Endothelial cell (in vitro differentiated cells): ENCODE results near the gene SENP2. TPM values are rescaled to one million over a fixed set of nuclear protein-coding genes. Genes with fewer than 3 reads are reported as not detected.
A peak's percentile ranks its signal among the peaks of the same experiment; 100 is the strongest.

Source experiments
- DNase-seq: peaks from one replicate; pipeline ENCODE4 v3.0.0; 2021; ENCODE audit warnings: low spot score
- H3K27ac Mint-ChIP-seq: one replicate; pipeline ENCODE4 v1.8.0; 2021; ENCODE audit warnings: mixed read lengths, inconsistent platforms; ENCODE audit not compliant: unreplicated experiment
- H3K27me3 Mint-ChIP-seq: one replicate; pipeline ENCODE4 v1.8.0; 2021; ENCODE audit warnings: mild to moderate bottlenecking, moderate library complexity, mixed read lengths, inconsistent platforms; ENCODE audit not compliant: unreplicated experiment
- H3K36me3 Mint-ChIP-seq: one replicate; pipeline ENCODE4 v1.8.0; 2021; ENCODE audit warnings: mild to moderate bottlenecking, low read depth, mixed read lengths, inconsistent platforms; ENCODE audit not compliant: unreplicated experiment
- H3K4me1 Mint-ChIP-seq: one replicate; pipeline ENCODE4 v1.8.0; 2021; ENCODE audit warnings: mild to moderate bottlenecking, mixed read lengths, inconsistent platforms; ENCODE audit not compliant: unreplicated experiment
- H3K4me3 Mint-ChIP-seq: one replicate; pipeline ENCODE4 v1.8.0; 2021; ENCODE audit warnings: mild to moderate bottlenecking, mixed read lengths, inconsistent platforms; ENCODE audit not compliant: unreplicated experiment
- H3K9me3 Mint-ChIP-seq: one replicate; pipeline ENCODE4 v1.8.0; 2021; ENCODE audit warnings: mixed read lengths, inconsistent platforms; ENCODE audit not compliant: unreplicated experiment
- total RNA-seq: library from RNA; stranded (reverse); fragmentation: NEBNext Ultra II Directional; extraction: Animal tissue kit (Norgen Biotek cat#: 25700); gene quantifications from one replicate; pipeline ENCODE4 v1.2.1, GENCODE V29; 2021; ENCODE audit not compliant: unreplicated experiment
- TF ChIP-seq, protein P1 (sequence below): fragments of 200-600 bp; sonication (generic); IDR thresholded peaks from one replicate; pipeline ENCODE4 v1.5.0; 2021; ENCODE audit warnings: antibody characterized with exemption; ENCODE audit not compliant: unreplicated experiment

SENP2 gene
- total RNA-seq, 1 donor from 2014 or later, result 34.0 TPM

DNA sequence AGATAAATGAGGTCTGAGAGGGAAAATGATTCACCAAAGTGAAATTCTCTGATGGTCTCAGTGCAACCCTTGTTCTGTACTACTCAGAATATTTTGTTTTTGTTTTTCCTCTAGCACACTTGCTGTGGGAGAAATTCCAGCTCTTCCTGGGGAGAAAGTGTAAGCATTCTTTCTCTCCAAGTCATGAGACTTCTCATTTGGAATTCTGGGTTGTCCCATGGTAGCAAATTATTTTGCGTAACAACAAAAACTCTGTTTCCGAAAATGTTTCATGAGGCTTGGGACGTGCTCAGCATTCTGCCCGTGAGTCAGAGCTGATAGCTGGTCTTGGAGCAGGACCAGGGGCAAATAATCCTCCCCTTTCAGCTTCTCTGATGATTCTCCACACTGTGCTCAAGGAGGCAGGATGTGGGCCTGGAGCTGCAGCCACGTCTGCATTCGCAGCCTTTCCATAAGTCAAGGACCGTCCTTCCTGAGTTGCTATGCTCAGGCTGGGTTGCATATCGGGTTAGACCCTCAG is 70.3 kb downstream of the SENP2 start:
- H3K9me3 Mint-ChIP-seq, result no peaks in the 10 kb centered on the region
- DNase-seq, result no peak
- peak overlapping the region; percentile 25 for H3K27ac Mint-ChIP-seq
- TF ChIP-seq, protein P1, sequence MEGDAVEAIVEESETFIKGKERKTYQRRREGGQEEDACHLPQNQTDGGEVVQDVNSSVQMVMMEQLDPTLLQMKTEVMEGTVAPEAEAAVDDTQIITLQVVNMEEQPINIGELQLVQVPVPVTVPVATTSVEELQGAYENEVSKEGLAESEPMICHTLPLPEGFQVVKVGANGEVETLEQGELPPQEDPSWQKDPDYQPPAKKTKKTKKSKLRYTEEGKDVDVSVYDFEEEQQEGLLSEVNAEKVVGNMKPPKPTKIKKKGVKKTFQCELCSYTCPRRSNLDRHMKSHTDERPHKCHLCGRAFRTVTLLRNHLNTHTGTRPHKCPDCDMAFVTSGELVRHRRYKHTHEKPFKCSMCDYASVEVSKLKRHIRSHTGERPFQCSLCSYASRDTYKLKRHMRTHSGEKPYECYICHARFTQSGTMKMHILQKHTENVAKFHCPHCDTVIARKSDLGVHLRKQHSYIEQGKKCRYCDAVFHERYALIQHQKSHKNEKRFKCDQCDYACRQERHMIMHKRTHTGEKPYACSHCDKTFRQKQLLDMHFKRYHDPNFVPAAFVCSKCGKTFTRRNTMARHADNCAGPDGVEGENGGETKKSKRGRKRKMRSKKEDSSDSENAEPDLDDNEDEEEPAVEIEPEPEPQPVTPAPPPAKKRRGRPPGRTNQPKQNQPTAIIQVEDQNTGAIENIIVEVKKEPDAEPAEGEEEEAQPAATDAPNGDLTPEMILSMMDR, result no peak
- H3K36me3 Mint-ChIP-seq, result peaks cover 59% of the 10 kb centered on the region
- H3K4me3 Mint-ChIP-seq, result no peak overlapping the region
- H3K27me3 Mint-ChIP-seq, result peaks cover 15% of the 10 kb centered on the region
- H3K4me1 Mint-ChIP-seq, result peaks cover 6% of the 10 kb centered on the region

DNA sequence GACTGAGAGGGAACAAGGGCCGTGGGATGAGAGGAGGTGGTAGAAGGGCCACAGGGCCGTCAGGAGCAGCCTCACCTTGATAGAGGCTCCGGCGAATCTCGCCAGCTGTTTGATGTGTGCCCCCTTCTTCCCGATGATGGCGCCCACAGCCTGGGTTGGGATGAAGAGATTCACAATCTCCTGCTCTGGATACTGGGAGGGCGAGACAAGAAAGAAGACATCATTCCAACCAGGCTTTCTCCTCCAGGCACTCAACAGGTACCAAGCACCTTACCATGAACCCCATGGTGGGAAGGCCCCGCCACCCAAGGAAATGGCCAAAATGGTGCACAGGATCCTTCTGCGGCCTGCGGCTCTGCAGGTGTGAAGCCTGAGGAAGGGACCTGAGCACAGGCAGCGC is 71.1 kb downstream of the SENP2 start:
- peak overlapping the region; percentile 63 for H3K4me3 Mint-ChIP-seq
- H3K27ac Mint-ChIP-seq, result peak overlapping the region; percentile 25
- DNase-seq, result no peak
- H3K36me3 Mint-ChIP-seq, result peaks cover 54% of the 10 kb centered on the region
- peaks cover 7% of the 10 kb centered on the region for H3K4me1 Mint-ChIP-seq
- peaks cover 17% of the 10 kb centered on the region for H3K27me3 Mint-ChIP-seq
- no peaks in the 10 kb centered on the region for H3K9me3 Mint-ChIP-seq
- TF ChIP-seq, protein P1, result no peak

DNA sequence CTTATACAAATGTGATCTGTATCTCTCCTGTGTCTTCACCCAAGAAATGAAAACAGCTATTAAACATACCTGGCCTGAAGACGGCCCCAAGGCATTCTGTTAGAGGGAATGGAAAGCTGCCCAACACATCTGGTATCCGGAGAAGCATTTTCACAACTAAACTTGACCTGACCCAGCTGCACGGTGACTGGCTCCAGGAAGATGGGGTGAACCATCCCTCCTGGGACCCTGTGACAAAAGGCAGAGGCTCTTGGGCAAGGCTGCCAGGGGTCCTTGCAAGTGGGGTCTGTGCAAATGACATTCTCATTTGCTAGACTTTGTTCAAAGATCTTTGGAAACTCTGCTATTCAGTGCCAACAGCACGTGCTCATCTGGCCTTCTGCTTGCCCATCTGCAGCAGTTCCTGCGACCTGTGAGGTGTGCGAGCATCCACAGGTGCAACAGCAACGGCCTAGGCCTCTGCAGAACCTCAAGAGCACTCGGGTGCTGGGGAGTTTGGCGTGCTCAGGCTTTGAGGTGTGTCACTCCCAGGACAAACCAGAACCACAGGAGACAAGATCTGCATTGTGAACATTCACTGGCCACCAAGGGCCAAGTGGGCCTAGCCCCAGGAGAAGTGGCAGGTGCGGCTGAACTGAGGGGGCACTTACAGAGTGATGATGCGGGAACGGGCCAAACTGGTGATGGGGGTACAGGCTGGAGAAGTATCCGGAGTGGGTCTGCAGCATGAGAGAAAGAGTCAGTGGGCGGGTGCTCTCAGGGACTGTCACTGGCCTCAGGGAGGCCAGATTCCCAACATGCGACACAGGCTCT is 71.8 kb downstream of the SENP2 start:
- Mint-ChIP-seq H3K27ac (peak overlapping the region; percentile 31), H3K4me3 (peak overlapping the region; percentile 70), H3K4me1 (peaks cover 7% of the 10 kb centered on the region), H3K27me3 (peaks cover 11% of the 10 kb centered on the region), H3K9me3 (no peaks in the 10 kb centered on the region), H3K36me3 (peaks cover 47% of the 10 kb centered on the region)
- no peak for DNase-seq
- TF ChIP-seq, protein P1, result no peak

DNA sequence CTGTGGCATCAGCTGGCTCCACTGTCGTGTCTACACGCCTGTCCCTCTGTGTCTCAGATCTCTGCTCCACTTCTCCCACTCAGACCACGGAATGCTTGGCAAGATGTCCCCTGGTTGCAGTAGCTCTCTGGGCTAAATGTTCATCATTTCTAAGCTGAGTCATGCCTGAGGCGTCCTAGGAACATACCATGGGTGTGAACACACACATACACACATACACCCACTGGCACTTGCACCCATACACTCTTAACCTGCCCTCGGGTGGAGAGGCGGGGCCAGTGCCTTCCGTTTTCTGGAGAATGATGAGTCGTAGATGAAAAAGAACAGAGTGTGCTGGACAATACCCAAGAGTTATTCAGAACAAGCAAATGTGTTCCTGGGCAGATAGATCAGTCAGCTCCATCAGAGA is 72.4 kb downstream of the SENP2 start:
- Mint-ChIP-seq H3K27me3 (peaks cover 12% of the 10 kb centered on the region), H3K36me3 (peaks cover 47% of the 10 kb centered on the region), H3K4me1 (peaks cover 7% of the 10 kb centered on the region), H3K9me3 (no peaks in the 10 kb centered on the region), H3K4me3 (peak overlapping the region; percentile 70), H3K27ac (peak overlapping the region; percentile 22)
- no peak for DNase-seq
- TF ChIP-seq, protein P1, result no peak

DNA sequence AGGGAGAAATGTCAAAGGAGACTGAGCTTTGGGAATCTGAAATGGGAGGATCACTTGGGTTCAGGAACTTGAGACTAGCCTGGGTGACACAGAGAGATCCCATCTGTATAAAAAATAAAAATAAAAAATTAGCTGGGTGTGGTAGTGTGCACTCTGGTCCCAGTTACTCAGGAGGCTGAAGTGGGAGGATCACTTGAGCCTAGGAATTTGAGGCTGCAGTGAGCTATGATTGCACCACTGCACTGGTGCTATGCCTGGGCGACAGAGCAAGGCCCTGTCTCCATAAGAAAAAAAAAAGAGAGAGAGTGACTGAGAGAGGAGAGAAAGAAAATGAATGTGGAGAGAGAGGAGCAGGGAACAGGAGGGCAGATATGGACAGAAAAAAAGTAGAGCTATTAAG is 72.8 kb downstream of the SENP2 start:
- H3K36me3 Mint-ChIP-seq, result peaks cover 46% of the 10 kb centered on the region
- no peaks in the 10 kb centered on the region for H3K9me3 Mint-ChIP-seq

More for the DNA sequence above, 72.8 kb downstream of the SENP2 start:
- peaks cover 7% of the 10 kb centered on the region for H3K4me1 Mint-ChIP-seq
- peaks cover 14% of the 10 kb centered on the region for H3K27me3 Mint-ChIP-seq
- no peak for DNase-seq
- peak overlapping the region; percentile 70 for H3K4me3 Mint-ChIP-seq
- peak overlapping the region; percentile 22 for H3K27ac Mint-ChIP-seq
- TF ChIP-seq, protein P1, result no peak
